ENCODE results near the gene RRAGB. TPM values are rescaled to one million over a fixed set of nuclear protein-coding genes. Genes with fewer than 3 reads are reported as not detected.
A peak's percentile ranks its signal among the peaks of the same experiment; 100 is the strongest.

Gene RRAGB
- total RNA-seq, 2 donors from 2014 or later: 7.2 to 12.4 TPM

DNA sequence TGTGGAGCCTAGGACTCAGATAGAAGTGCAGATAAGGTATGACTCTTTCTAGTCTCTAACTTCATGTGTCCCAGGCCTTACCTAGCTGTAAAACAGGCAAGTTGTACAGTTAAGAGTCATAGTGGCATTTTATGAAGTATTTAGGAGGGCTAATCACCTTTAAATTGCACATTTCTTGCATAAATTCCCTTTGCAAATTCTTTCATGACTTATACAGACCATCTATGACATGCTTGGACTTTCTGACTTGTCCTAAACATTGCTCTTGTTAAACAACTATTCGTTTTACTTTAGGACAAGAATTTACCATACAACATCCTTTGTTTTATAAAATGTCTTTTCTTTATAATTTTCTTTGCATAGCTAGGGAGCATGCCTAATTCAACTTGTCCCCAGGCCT, 7.8 kb upstream of the RRAGB start:
- no peaks in the 10 kb centered on the region for H3K27me3 ChIP-seq
- H3K4me1 ChIP-seq: no peaks in the 10 kb centered on the region
- H3K36me3 ChIP-seq: no peaks in the 10 kb centered on the region
- TF ChIP-seq, protein P1, sequence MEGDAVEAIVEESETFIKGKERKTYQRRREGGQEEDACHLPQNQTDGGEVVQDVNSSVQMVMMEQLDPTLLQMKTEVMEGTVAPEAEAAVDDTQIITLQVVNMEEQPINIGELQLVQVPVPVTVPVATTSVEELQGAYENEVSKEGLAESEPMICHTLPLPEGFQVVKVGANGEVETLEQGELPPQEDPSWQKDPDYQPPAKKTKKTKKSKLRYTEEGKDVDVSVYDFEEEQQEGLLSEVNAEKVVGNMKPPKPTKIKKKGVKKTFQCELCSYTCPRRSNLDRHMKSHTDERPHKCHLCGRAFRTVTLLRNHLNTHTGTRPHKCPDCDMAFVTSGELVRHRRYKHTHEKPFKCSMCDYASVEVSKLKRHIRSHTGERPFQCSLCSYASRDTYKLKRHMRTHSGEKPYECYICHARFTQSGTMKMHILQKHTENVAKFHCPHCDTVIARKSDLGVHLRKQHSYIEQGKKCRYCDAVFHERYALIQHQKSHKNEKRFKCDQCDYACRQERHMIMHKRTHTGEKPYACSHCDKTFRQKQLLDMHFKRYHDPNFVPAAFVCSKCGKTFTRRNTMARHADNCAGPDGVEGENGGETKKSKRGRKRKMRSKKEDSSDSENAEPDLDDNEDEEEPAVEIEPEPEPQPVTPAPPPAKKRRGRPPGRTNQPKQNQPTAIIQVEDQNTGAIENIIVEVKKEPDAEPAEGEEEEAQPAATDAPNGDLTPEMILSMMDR (IDR thresholded peaks at IDR 0.05): no peak
- H3K4me3 ChIP-seq: no peak overlapping the region
- no peak for DNase-seq (ENCODE audit: low spot score)
- no peak overlapping the region for H3K27ac ChIP-seq
- peaks cover 3 to 11% of the 10 kb centered on the region in 2 donors for H3K9me3 ChIP-seq

DNA sequence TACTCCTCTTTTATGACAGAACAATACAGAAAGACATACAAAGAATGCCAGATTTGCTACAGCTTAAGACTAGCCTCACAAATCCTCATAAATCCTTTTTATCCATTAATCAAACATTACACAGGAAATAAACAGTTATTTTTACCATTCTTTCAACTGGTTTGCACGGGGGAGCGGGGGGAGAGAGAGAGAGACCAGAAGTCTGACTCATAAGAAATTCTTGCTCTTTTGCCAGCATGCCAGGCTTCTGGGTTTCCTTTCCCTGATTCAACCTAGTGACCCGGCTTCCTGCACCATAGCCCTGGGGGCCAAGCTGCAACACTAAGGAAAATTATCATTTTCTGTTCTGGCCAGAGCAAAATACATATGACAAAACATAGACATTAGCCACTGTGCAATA, 6.8 kb upstream of the RRAGB start:
- no peaks in the 10 kb centered on the region for H3K4me1 ChIP-seq
- TF ChIP-seq, protein P1 (IDR thresholded peaks at IDR 0.05): no peak
- no peak for DNase-seq (ENCODE audit: low spot score)
- H3K4me3 ChIP-seq: no peak overlapping the region
- no peak overlapping the region for H3K27ac ChIP-seq
- peaks cover 3 to 11% of the 10 kb centered on the region in 2 donors for H3K9me3 ChIP-seq
- H3K27me3 ChIP-seq: no peaks in the 10 kb centered on the region
- H3K36me3 ChIP-seq: no peaks in the 10 kb centered on the region

DNA sequence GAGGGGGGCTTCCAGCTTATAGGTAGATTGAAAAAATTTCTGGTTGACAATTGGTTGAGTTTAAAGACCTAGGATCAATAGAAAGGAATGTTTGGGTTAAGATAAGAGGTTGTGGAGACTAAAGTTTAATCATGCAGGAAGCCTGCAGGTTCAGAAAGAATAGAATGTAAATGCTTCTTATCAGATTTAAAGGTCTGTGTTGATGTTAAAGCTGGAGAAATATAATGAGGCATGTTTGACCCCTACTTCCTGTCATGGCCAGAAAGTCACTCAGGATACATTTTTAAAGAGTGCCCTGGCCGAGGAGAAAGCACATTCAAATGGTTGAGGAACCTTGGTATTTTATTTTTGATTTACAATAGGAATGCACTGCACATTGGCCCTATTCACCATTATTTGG, 3.9 kb upstream of the RRAGB start:
- Histone ChIP-seq H3K4me1 (no peaks in the 10 kb centered on the region), H3K27me3 (no peaks in the 10 kb centered on the region), H3K27ac (no peak overlapping the region), H3K4me3 (no peak overlapping the region), H3K36me3 (no peaks in the 10 kb centered on the region), H3K9me3 (peaks cover 3 to 11% of the 10 kb centered on the region in 2 donors)
- no peak for DNase-seq (ENCODE audit: low spot score)
- TF ChIP-seq, protein P1 (IDR thresholded peaks at IDR 0.05): no peak

DNA sequence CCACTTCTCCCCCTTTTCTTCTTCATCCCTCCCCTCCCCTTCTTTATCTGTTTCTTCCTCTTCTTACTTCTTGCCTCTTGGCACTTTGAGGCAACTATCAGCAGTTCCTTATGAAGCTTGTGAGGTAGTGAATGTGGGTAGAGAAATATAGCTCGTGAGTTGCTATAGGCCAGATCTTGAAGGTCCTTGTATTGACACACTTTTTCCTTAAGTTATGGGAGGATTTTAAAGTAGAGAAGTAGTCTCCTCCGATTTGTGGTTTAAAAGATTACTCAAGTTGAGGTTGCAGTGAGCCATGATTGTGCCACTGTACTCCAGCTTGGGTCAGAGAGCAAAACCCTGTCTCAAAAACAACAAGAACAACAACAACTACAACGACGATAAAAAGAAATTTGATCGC, 3.4 kb upstream of the RRAGB start:
- Histone ChIP-seq H3K9me3 (peaks cover 3 to 11% of the 10 kb centered on the region in 2 donors), H3K27me3 (no peaks in the 10 kb centered on the region), H3K36me3 (no peaks in the 10 kb centered on the region), H3K4me1 (no peaks in the 10 kb centered on the region), H3K4me3 (no peak overlapping the region), H3K27ac (no peak overlapping the region)
- no peak for DNase-seq (ENCODE audit: low spot score)
- TF ChIP-seq, protein P1 (IDR thresholded peaks at IDR 0.05): no peak

DNA sequence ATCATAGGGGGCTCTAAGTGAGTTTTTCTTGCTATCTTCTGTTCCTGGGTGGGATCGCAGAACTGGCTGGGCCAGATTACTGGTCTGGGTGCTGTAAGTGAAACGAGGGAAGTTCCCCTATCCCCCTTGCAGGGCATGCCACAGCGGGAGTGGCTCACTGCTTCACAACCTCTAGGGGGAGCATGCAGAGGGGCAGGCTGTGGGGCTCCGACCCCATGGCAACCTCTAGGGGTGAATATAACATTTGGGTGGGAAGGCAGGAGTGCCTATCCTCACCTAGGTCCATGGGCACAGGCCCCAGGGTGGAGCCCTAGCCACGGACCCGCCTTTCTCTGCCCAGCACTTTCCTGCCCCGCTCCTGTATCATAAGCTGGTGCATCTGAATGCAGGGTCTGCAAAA, 1.7 kb upstream of the RRAGB start:
- Histone ChIP-seq H3K36me3 (no peaks in the 10 kb centered on the region), H3K9me3 (no peaks in the 10 kb centered on the region), H3K4me3 (no peak overlapping the region), H3K27ac (no peak overlapping the region), H3K4me1 (no peaks in the 10 kb centered on the region), H3K27me3 (no peaks in the 10 kb centered on the region)
- TF ChIP-seq, protein P1 (IDR thresholded peaks at IDR 0.05): no peak
- no peak for DNase-seq (ENCODE audit: low spot score)

DNA sequence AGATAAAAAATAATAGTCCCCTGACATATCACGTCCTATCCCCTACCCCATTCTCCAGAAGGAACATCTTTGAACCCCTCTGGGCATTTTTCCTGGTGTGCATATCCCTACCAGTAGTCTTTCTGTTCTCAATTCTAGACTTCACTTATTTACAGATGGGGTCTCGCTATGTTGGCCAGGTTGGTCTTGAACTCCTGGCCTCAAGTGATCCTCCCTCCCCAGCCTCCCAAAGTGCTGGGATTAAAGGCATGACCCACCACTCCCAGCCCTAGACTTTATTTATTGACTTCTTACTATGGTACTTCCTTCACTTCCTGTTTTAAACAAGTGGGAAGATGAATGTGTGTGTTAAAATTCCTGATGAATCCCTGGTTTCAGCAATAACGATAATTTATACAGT, 612 bp upstream of the RRAGB start:
- no peak for DNase-seq (ENCODE audit: low spot score)
- Histone ChIP-seq H3K36me3 (no peaks in the 10 kb centered on the region), H3K4me1 (no peaks in the 10 kb centered on the region), H3K27me3 (no peaks in the 10 kb centered on the region), H3K4me3 (peak overlapping the region in 1 of 2 donors; percentile 61), H3K27ac (peak overlapping the region; percentile 84 to 87), H3K9me3 (no peaks in the 10 kb centered on the region)
- TF ChIP-seq, protein P1 (IDR thresholded peaks at IDR 0.05): no peak

Data from right atrium auricular region (tissue), 2 donors.